ENCODE measurements around the gene CTNND2.

The CTNND2 gene

DNA sequence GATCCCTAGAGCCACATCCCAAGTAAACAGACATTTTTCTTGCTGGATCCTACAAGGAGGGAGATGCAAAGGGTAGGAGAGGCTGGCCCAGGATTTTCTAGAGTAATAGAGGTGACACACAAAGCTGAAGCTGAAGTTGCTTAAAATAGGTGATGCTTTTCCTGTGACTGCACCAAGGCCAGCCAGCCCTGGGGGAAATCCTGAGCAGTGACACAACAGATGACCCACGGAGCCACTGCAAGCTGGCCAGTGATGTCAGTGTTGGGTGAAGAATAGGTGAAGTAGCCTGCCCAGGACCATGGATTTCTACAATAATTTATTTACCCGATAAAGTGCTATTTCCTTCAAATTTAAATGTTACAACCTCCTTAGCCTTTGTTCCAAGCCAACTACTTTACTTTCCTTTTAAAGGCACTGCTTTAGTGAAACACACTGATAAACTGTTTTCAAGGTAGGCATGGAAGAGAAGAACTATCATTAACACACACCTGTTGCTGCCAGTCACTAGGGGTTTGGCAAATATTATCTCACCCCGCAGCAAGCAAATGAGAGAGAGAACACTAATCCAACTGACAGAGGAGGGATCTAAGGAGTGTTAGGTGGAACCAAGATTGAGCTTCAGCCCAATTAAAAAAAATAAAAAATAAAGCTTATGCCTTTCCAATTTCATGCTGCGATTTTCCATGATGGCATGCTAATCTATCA lies 123.5 kb downstream of the CTNND2 start:
- DNase-seq (ENCODE audit: low spot score), result no peak

DNA sequence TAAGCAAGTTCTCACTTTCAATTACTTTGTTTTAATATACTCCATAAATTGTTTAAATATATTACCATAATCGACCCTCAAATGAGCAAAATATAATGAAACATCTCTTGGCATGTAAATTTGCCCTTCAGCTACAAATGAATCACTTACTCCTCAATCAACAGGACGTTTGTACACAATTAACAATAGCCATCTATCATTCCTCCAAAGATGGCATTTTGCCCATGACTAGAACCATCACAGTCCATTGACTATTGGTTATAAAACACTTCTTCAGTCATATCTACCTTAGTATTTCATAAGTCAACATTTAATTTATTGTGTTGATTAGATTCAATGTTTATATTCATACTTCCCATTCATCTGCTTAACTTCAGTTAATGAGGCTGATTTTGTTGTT lies 127.2 kb downstream of the CTNND2 start:
- no peak for DNase-seq (ENCODE audit: low spot score)

DNA sequence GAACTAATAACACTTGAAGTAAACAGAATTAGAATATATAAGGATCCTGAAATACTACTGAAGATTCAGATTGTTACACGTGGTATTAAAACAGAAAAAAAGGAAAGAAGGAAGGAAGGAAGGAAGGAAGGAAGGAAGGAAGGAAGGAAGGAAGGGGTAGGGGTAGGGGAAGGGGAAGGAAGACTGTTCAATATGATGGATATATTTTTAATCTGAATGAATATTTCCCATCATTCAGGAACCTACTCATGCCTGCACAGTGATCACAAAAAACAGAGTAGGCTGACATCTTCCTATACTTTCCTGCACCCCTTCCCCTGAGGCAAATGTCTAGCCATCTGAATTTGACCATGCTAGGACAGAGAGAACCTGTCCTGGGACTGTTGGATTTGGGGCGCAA lies 133.9 kb downstream of the CTNND2 start:
- no peak for DNase-seq (ENCODE audit: low spot score)

DNA sequence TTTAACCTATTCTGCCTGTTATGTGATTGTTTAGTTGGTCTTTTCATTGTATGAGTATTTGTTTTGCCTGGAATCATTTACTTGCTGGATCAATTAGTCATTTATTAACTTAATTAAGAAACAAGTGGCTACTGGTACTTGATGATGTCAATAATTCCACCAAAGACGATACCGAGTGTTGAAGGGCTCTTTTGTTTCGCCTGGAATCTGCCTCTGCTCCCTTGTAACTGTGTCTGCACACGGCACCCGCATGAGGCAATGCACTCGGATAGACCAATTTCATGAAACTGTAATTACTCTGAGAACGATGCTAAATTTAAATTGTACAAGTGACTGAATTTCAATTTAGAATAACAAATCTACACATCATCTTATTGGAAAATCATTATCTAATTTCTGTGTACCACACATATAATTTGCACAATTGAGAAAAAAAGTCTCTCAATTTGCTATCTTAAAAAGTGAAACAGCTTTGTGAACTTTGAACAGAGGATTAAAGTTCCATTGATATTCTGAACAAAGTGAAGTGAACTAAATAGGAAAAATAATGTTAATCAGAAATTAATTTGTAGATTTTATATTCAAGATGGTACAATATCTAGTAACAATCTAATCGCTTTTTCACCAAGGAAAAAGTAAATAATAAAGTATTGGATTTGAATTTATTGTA lies 143.2 kb downstream of the CTNND2 start:
- DNase-seq (ENCODE audit: low spot score), result no peak

DNA sequence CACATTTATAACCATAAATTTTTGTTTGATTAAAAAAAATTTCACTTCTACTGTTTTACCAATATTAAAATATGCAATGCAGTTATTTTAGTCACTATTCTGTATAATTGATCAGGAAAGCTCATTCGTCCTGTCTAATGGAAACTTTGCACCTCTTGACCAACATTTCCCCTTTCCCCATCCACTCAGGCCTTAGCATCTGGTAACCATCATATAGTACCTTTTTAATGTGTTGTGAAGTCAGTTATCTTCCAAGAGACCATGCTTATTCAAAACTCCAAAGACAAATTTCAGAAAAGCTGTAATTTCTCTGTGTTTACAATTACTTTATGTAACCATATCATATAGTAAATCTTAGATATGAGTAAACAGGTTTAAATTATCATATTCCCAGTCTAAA lies 145.9 kb downstream of the CTNND2 start:
- DNase-seq (ENCODE audit: low spot score), result no peak

DNA sequence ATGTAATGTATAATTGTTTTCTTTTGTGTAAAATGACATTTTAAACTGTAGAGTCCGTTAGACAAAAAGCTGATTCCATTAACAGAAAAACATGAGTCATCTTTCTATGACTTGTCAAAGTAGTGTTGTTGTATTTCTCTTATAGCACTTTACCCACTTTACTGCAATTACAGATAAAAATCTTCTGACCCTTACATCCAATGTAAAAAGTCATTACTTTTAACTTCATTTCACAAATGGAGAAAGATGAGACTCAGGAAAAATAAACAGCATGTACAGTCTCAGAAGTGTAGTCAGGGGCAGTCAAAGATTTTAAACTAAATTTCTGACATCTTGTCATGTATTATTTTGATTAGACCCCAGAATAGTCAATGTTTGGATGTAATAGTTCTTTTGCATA lies 146.6 kb downstream of the CTNND2 start:
- DNase-seq (ENCODE audit: low spot score), result no peak

DNA sequence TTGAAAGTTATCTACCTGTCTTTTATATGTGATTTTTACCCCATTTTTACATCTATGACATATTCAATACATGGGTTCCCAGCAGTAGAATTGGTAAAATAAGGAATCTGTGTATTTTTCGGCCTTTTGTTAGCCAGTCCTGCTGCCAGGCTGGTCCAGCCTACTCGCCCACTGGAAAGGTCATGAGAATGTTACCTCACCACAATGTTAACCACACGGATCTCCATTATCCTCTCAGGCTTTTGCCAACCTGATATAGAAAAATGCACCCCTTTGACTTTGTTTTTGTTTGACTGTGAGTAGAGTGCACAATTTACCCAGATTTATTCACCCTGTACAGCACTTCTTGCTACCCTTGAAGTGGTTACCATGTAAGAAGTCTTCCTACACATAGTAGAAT lies 167.2 kb downstream of the CTNND2 start:
- DNase-seq (ENCODE audit: low spot score), result no peak

DNA sequence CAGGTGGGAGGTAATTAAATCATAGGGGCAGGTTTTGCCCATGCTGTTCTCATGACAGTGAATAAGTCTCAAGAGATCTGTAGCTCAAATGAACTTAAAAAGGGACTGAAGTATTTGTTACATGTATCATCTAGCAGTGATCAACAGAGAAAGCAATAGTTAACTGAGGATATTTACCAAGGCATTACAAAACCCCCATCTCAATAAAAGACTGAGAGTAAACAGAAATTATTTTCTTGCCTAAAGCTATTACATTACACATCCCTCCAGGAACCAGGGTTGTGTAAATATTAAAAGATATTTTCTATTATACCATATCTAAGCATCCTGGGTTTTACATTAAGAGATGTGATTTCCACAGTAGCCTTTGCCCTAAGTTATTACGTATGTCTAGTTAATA lies 169.9 kb downstream of the CTNND2 start:
- DNase-seq (ENCODE audit: low spot score), result no peak

DNA sequence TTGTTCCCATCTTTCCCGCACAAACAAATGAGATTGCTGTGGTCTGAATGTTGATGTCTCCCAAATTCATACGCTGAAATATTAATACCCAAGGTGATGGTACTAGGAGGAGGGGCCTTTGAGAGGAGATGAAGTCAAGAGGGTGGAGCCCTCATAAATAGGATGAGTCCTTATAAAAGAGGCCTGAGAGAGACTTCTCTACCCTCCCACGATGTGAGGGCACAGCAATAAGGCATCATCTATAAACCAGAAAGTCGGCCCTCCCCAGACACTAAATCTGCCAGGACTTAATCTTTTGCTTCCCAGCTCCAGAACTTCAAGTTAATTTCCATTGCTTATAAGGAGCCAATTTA lies 170.4 kb downstream of the CTNND2 start:
- no peak for DNase-seq (ENCODE audit: low spot score)

DNA sequence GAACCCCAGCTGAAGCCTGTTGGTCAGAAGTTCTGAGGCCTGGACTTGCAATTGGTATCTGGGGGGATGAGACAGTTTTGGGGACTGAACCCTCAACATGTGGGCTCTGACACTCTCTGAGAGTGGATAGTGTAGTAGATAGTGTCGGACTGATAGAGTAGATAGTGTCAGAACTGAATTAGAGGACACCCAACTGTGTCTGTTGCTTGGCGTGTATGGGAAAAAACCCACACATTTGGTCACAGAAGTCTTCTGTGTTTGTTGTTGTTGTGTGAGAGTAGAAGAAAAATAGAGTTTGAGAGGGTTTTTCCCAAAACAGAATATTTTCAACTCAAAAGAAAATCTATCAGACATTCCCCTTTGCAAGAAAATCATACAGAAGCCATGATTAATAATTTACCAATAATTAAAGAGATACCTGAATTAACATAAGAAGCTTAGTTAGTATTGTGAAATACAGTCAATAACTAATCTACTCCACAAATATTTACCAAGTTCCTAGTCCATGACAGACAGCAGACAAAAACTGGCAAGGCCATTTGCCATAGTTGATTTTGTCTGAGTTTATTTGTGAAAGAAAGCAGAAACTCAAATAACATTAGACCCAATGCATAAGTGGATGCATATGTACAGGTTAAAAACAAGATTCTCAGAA lies 170.9 kb downstream of the CTNND2 start:
- no peak for DNase-seq (ENCODE audit: low spot score)

DNA sequence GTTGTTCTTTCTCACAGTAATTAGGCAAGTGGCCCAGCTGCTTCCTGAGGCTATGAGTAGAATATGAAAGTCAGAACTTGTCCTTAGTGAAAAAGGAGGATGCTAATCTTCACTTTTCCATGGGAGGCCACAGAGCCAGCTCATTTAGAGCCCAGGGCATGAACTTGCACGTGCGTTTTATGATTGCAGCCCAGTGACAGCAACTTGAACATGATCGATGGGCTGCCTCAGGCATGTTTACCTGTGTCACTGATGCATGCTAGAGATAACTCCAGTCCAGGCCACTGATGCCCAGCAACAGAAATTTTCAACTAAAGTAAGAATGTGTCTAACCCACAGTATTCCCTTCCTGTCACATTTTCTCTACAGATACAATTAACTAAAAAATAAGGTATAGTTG lies 179.3 kb downstream of the CTNND2 start:
- DNase-seq (ENCODE audit: low spot score), result no peak

DNA sequence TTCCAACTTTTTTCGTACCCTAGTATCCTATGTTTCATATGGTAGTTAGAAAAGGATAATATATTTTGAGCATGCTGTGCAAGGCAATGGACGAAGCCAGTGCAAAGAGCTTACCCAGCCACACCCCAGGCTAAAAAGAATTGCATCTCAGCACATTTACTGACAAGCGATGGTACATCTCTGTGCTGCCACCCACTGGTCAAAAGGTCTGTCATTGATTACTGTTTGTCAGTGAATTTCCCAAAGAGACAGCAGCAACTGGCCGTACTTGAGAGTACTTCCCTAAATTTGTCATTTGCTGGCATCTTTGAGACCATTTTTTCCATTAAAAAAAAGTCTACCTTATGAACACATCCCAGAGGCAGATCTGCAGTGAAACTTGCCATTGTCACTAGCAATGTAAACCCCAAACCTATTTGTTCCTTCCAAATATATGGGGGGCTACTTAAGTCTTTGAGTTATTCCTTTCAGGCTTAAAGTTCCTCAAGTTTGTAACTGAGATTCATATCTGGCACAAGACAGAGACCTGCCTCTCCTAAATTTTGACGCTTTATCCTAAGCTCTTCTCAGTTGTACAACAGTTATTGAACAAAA lies 184.3 kb downstream of the CTNND2 start:
- no peak for DNase-seq (ENCODE audit: low spot score)

DNA sequence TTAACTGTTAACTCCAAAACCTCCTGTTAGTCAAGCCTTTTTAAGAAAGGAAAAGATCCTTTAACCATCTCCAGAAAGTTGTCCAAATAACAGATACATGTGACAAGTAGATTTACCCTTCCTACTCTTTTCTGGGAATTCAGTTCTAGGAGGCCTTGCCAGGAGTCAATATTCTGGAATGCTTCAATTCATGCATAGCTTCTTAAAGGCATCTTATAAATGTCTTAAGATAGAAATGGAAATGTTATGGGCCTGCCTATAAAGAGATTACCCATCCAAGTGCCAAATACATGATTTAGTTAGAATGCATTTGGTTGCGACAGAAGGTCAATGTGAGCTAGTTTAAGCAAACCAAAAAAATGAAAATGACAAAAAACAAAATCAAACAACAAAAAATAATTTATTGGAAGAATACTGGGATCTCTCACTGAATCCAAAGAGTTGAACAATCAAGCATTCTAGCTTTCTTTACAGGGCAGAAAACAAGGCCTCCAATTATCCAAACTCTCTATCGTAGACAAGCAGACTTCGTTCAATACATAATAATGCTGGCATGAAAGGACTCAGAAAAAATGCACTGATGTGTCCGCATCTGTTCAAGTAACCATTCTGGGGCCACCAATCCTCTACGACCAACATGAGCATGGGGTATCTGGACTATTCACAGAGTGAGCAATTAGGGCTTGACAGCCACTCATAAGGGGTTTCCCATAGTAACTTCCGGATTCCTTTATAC lies 188.6 kb downstream of the CTNND2 start:
- DNase-seq (ENCODE audit: low spot score), result no peak

DNA sequence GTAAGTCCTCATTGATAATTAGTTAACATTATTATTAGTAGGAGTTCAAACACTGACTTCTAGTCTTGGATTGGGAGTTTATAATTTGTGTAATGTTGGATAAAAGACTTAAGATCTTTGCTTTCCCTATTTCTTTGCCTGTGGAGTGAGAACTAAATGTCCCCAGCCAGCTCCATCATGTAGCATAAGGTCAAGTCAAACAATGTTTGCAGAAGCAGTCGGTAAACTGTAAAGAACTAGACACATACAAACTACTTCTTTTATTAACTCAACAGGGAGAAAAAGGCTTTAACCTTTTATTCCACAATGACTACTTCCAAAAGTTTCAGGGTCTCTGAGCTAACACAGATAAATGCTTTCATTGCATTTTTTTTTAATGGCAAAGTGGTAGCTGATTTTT lies 192.3 kb downstream of the CTNND2 start:
- no peak for DNase-seq (ENCODE audit: low spot score)

DNA sequence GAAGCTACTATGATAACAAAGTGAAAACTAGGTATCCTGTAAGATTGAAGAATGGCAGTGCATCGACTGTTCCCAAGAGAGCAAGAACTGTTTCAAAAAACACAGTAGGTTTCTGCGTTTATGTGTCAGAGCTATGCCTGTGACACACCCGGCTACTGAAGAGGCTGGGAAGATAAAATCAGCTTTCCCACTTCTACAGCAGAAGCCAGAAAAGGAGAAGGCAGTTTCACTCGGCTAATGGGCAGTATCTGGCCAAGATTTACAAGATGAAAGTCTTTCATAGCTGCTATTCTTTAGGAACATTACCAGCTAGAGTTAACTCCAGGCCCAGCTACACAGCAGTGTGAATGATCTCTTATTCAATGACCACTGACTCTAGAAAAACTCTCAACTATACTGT lies 195.2 kb downstream of the CTNND2 start:
- DNase-seq (ENCODE audit: low spot score), result no peak

DNA sequence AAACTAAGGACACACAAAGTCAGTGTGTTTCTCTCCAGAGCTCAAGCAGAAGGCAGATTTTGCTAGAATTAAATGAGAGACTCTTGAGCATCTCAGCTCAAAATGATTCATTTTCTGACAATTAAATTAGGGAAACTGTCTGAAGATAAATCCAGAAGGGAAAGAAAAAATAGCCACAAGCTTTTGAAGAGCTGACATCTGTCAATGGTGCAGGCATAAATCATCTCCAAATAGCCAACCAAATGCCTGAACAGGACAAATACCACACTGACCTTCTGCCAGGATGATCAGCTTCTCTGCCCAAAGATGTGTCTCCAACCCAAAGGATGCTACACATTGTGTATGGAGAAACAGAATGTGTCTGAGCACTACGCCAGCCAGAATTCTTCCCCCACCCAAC lies 199.3 kb downstream of the CTNND2 start:
- DNase-seq (ENCODE audit: low spot score), result no peak

DNA sequence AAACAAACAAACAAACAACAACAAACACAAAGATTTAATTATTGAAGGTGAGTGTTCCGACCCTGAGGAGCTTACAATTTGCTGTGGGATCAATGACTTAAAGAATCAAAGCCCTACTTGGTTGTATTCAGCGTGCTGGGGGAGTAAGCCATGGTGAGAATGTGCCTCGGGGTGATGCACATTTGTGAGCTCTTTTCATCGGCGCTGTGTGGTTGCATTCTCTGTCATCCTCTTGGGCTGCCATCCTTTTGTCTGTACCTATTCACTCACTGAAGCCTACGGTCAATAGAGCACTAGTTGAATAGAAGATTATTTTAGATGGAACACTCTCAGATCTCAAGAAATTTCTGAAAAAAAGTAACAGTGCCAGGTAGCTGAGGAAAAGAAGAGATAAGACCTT lies 203.9 kb downstream of the CTNND2 start:
- DNase-seq (ENCODE audit: low spot score), result no peak

DNA sequence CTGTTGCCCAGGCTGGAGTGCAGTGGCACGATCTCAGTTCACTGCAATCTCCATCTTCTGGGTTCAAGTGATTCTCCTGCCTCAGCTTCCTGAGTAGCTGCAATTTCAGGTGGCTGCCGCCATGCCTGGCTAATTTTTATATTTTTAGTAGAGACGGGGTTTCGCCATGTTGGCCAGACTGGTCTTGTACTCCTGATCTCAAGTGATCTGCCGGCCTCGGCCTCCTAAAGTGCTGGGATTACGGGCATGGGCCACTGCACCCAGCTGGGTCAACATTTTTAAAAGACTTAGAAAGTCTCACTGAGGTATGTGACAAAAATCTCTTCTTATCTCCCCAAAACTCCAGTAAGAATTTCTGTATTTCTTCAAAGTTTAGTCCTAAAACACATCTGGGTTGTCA lies 211.6 kb downstream of the CTNND2 start:
- DNase-seq (ENCODE audit: low spot score), result no peak

DNA sequence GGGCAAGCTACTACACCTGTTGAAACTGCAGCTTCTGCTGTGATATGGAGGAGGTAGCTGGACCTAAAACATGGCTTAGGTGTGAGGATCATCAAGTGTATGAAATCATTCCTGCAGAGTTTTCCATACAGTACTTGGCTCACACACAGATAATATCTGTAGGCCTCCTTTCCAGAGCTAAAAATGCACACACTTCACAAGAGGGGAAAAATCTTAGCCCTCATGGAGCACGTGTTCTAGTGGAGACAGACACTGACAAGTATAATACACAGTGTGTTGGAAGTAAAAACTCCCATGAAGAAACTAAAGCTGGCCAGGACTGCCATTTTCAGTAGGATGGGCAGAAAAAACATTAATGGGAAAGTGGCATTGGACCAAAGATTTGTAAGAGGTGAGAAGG lies 216.7 kb downstream of the CTNND2 start:
- DNase-seq (ENCODE audit: low spot score), result no peak

DNA sequence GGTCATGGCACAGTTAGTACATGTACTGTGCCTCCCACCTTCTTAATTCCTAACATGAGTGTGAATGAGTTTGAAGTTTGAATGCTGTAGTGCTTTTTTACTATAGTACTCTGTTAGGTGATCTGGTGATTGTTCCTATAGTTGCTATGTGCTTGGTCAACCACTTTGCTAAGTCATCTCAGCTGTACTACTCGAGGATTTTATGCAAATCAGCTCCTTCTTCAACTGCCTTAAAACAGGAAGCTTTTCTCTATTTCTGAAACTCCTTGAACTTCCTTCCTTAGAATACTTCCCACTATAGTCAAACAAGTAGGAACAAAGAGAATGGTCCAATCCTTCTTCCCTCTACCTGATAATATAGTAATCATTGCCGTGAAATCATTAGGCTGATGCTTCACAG lies 219.6 kb downstream of the CTNND2 start:
- DNase-seq (ENCODE audit: low spot score), result no peak

DNA sequence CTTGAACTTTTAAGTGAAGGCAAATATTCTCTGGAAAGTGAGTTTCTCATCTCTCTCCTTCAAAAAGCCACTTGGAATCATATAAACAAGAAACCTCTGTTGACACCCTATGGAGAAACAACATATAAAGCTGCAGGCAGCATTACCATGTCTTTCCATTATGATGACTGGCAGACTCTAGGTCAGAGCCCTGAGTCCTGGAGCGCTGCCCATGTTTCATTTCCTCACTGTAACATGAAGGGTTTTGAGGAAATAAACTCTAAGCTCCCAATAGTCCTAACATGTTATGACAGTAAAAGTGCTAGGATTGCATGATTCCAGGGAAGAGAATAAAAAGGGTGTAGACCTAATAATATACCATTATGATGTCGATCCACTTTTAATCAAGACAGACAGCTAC lies 220.6 kb downstream of the CTNND2 start:
- DNase-seq (ENCODE audit: low spot score), result no peak

DNA sequence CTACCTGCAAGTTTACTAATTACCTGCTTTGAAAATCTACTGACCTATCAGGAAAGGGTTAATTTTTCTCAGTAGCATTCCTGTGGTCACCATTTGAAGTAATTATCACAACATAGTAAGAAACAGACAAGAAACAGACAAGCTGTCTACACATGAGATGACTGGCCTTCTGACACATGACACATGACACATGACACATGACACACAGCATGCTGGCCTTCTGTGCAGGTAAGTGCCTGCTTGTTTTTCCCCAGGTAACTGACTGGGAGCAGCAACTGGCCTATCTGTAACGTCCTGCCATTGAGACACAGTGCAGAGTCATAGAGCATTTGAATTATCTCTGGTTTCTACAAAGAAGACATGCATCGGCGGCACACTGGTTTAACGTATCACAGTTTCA lies 222.4 kb downstream of the CTNND2 start:
- DNase-seq (ENCODE audit: low spot score), result no peak

DNA sequence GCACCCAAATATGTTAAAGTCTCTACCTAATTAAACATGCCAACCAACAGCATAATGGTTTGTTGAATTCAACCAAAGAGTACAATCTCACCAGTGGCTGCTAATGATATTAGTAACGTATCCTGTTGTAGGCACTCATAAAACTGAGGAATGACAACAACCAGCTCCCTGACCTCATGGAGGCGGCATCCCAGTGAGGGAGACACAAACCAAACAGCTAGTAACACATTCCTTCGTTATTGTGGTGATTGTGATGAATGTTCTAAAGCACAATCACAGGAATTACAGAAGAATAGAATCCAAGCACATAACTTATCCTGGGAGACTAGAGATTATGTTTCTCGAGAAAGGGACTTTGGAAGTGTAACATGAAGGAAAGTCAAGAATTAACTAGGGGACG lies 224.6 kb downstream of the CTNND2 start:
- no peak for DNase-seq (ENCODE audit: low spot score)
